Measurements from ENCODE around the gene SMIM41. TPM values are rescaled to one million over a fixed set of nuclear protein-coding genes. Genes with fewer than 3 reads are reported as not detected.
"Not testable (repeated sequence)": the region's sequence is repeated elsewhere in the genome, so short reads cannot be mapped to it uniquely, and the experiment has no call there.

The SMIM41 gene
- total RNA-seq, 1 donor from 2014 or later, result 0.16 TPM

DNA sequence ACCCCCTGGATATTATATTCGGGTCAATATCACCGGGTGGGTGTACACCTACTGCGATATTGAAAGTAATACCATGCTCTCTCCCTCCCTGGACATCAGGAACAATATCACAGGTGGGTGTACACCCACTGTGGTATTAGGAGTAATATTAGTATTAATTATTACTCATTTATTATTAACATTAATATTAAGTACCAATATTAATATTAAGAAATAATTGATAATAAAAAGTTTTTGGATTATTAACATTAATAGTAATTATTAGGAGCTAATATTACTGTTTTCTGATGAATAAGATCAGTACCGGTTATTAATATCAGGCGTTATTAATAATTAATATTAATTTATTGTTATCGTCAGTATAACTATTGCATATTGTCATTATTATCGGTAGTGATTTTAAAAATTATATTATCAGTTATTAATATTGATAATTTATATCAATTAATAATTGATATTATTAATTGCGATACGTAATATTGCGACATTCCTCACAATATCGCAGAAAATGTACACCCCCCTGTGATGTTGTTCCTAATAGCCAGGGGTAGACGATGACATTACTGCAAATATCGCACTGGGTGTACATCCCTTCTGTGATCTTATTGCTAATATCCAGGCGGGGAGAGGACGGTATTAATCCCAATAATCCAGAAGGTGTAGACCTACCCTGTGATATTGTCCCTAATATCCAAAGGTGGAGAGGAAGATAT lies 17.0 kb downstream of the SMIM41 start:
- no peak for DNase-seq (ENCODE audit: missing footprints)

DNA sequence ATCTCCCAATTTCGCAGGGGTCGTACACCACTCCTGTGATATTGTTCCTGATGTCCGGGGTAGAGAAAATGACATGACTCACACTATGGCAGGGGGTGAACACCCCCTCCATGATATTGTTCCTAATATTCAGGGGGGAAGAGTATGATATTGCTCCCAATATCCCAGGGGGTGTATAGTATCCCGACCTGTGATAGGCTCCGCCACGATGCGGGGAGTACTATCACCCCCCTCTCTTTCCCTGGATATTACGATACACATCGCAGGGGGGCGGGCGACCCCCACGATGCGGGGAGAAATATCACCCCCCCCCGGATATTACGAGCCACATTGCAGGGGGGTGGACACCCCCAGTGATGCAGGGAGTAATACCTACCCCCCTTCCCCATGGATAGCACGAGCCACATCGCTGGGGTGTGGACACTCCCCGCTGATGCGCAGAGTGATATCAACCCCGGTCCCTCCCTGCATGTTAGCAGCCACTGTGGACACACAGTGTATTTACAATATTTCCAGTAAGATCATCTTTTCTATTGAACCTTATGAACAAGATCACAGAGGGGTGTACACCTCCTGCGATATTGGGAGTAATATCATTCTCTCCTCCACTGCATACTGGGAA lies 17.7 kb downstream of the SMIM41 start:
- DNase-seq (ENCODE audit: missing footprints), result no peak
- intact Hi-C loops (cut with DNase I), result no loop called here
- no peak for ATAC-seq

More for the DNA sequence above, 17.0 kb downstream of the SMIM41 start:
- no peak for ATAC-seq
- intact Hi-C loops (cut with DNase I), result no loop called here

GRCh38 chr12:52104431-52105089 lies 25.1 kb downstream of the SMIM41 start:
- intact Hi-C loops (cut with DNase I); DNase-seq (ENCODE audit: missing footprints); ATAC-seq: not testable (repeated sequence)

DNA sequence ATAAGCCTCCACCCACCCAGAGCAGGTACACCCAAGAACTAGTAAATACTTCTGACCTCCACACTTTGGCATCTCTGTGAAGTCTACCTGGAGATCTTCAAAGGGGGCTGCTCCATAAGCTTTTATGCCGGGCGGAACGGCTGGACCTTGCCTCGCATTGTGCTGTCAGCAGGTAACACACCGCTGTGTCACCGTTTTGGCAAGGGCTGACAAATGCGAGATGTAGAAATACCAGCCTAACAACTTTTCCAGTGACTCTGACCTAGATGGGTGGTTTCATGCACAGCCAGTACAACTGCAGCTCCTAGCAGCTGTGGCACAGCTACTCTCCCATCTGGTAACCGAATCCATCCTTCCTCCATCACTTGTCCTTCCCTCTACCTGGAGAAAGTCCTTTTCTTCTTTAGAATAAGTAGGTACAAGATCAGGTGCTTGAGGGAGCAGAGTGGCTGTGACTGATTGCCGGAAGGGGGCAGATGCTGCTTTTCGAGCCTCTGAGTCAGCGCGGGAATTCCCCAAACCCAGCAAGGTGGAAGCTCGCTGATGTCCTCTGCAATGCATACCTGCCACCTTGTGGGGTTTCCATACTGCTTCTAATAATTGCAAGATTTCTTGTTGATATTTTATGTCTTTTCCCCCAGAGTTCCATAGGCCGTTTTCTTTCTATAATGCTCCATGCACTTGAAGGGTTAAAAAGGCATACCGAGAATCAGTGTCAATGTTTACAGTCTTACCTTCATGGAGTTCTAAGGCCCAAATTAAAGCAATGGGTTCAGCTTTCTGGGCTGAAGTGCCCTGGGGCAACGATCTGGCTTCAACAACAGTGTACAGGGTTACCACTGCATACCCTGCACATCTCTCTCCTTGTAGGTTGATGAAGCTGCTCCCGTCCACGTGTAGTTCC lies 37.0 kb downstream of the SMIM41 start:
- ATAC-seq; DNase-seq (ENCODE audit: missing footprints); intact Hi-C loops (cut with DNase I): not testable (repeated sequence)

DNA sequence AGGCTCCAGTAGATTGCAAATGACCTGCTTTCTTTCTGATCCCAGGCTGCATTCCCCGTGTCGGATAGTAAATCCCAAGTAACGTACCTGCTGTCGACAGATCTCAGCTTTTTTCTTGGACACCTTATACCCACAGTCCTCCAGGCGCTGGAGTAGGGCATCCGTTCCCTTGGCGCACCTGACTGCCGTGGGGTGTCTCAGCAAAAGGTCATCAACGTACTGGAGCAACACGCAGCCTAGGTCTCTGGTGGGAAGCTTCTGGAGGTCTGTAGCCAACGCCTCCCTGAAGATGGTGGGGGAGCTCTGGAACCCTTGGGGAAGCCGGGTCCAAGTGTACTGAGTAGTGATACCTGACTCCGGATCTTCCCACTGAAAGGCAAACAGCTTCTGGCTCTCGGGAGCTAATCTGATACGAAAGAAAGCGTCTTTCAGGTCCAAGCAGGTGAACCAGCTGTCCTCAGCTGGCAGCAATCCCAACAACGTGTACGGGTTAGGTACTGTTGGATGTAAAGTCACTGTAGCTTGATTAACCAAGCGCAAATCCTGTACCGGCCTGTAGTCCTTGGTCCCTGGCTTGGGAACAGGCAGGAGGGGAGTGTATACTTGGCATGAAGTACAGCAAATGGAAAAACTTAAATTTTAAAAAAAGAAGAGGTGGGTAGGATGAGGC lies 38.4 kb downstream of the SMIM41 start:
- intact Hi-C loops (cut with DNase I), result loop anchor here (2.0 kb wide), 1 partner anchor 93 kb away; no protein-coding TSS in a partner anchor
- not testable (repeated sequence) for ATAC-seq; DNase-seq (ENCODE audit: missing footprints)

GRCh38 chr12:52119398-52120254 lies 40.1 kb downstream of the SMIM41 start:
- no peak for DNase-seq (ENCODE audit: missing footprints)
- intact Hi-C loops (cut with DNase I), result loop anchor here (2.0 to 5.0 kb wide), 3 partner anchors 37 to 117 kb away; no protein-coding TSS in a partner anchor
- peak; percentile 34 for ATAC-seq

- peak; percentile 15 for ATAC-seq
- intact Hi-C loops (cut with DNase I), result loop anchor here (2.0 to 5.0 kb wide), 2 partner anchors 38 to 119 kb away; no protein-coding TSS in a partner anchor
Measured at GRCh38 chr12:52120951-52121823, 41.7 kb downstream of the SMIM41 start.

GRCh38 chr12:52121824-52122539 lies 42.5 kb downstream of the SMIM41 start:
- ATAC-seq, result peak; percentile 32
- intact Hi-C loops (cut with DNase I), result loop anchor here (2.0 to 5.0 kb wide), 2 partner anchors 39 to 120 kb away; no protein-coding TSS in a partner anchor
- DNase-seq (ENCODE audit: missing footprints), result peak; percentile 87

More at GRCh38 chr12:52120951-52121823, 41.7 kb downstream of the SMIM41 start:
- DNase-seq (ENCODE audit: missing footprints), result no peak

DNA sequence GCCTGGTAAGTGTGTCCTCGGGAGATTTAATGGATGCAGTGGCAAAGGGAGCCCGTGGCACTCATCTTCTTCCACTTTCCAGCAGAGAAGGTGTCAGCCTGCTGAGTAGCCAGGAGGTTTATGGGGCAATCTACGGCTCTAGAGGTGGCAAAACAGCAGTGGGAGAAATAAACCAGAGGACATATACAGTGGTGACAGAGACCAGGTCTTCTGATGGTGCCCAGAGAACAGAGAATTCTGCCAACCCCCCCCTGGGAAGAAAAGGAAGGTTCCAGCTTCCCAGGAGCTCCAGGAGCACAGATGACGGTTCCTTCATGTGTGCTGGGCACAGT lies 43.0 kb downstream of the SMIM41 start:
- DNase-seq (ENCODE audit: missing footprints), result no peak
- intact Hi-C loops (cut with DNase I), result loop anchor here (5.0 kb wide), 1 partner anchor 120 kb away; no protein-coding TSS in a partner anchor
- ATAC-seq, result no peak

DNA sequence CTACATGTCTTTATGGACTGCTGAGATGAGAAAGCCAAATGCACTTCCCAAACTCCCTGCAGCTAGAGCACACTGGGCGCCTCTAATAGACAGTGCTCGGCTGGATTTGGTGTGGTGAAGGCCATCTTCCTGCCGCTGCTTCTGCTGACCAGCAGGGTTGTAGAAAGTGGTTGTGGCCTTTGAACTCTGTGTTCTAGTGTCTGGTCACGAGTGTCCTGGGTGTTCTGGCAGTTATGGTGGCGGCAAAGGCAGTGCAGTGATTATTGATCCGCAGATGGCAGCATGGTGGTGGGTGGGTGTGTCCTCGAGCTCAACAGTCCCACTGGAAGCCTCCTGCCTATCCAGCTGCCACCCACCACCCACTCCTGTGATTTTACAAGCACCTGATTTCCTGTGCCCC lies 43.4 kb downstream of the SMIM41 start:
- intact Hi-C loops (cut with DNase I), result loop anchor here (5.0 kb wide), 1 partner anchor 121 kb away; no protein-coding TSS in a partner anchor

GRCh38 chr12:52123487-52124186 lies 44.1 kb downstream of the SMIM41 start:
- intact Hi-C loops (cut with DNase I), result loop anchor here (5.0 kb wide), 1 partner anchor 121 kb away; no protein-coding TSS in a partner anchor

More for the DNA sequence above, 43.4 kb downstream of the SMIM41 start:
- ATAC-seq (no peak), DNase-seq (ENCODE audit: missing footprints) (no peak)

DNA sequence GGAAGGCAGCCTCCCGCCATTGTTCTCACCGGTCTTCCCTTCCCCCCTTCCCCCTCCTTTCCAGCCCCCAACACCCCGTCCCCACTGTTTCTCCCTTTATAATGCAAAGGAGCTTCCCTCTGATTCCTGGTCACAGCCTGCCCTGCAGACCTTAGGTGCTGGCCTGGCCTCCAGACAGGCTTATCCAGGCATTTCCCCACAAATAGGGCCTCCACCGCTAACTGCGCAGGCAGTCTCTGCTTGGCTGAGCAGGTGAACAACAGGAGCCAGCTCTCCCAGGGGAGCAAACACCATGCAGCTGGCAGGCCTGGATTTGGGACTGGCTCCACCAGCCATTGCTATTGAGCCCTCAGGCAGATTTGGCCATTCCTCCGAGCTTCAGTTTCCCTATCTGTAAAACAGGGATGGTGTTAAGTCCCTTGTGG lies 46.0 kb downstream of the SMIM41 start:
- intact Hi-C loops (cut with DNase I), result no loop called here
- DNase-seq (ENCODE audit: missing footprints) (no peak), ATAC-seq (no peak)

More at GRCh38 chr12:52123487-52124186, 44.1 kb downstream of the SMIM41 start:
- no peak for DNase-seq (ENCODE audit: missing footprints)
- no peak for ATAC-seq

DNA sequence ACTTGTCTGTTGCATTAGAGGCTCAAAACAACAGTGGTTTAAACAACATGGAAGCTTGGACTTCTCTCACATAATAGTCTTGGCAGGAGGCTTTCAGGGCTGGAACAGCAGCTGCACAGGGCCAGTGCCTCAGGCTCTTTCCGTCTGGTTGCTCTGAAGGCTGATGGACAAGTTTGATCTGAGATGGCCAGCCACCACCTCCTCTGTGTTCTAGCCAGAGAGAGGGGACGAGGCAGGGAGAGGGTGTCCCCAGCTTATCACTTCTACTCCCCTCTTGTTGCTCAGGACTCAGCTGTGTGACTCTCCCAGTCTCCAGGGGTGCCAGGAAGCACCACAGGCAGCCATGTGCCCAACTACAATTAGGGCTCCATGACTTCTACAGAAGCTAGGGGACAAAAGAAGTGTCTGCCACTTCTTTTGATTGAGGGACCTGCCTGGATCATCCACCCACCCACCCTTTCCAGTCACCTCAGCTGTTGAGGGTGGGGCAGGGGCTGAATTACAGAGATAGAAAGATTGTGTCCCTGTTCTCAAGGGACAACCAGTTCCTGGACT lies 46.6 kb downstream of the SMIM41 start:
- intact Hi-C loops (cut with DNase I), result loop anchor here (1.0 to 2.0 kb wide), 2 partner anchors 21 to 93 kb away; no protein-coding TSS in a partner anchor
- DNase-seq (ENCODE audit: missing footprints), result no peak
- no peak for ATAC-seq

All from Right ventricle myocardium inferior (tissue), 1 donor.